ENCODE measurements around the gene NCKAP5L.
"Not testable (repeated sequence)": the region's sequence is repeated elsewhere in the genome, so short reads cannot be mapped to it uniquely, and the experiment has no call there.

Gene NCKAP5L

GRCh38 chr12:49868449-49868848 is 40.2 kb upstream of the NCKAP5L start:
- no peaks in the 10 kb centered on the region for H3K9me3 Mint-ChIP-seq
- H3K36me3 Mint-ChIP-seq, result no peaks in the 10 kb centered on the region
- no peak for ATAC-seq
- H3K27ac Mint-ChIP-seq, result no peak overlapping the region
- H3K4me3 Mint-ChIP-seq, result no peak overlapping the region
- H3K4me1 Mint-ChIP-seq, result peaks cover 5% of the 10 kb centered on the region
- no peak for DNase-seq (ENCODE audit: low spot score in 2 of 2)

- peaks cover 5% of the 10 kb centered on the region for H3K4me1 Mint-ChIP-seq
- no peaks in the 10 kb centered on the region for H3K9me3 Mint-ChIP-seq
- no peak for ATAC-seq
- no peak for DNase-seq (ENCODE audit: low spot score in 2 of 2)
- H3K36me3 Mint-ChIP-seq, result no peaks in the 10 kb centered on the region
- no peak overlapping the region for H3K4me3 Mint-ChIP-seq
- H3K27ac Mint-ChIP-seq, result no peak overlapping the region
These were observed 39.5 kb upstream of the NCKAP5L start for GRCh38 chr12:49867570-49868341.

- Mint-ChIP-seq H3K9me3 (no peaks in the 10 kb centered on the region), H3K4me1 (peaks cover 5% of the 10 kb centered on the region), H3K27ac (no peak overlapping the region), H3K36me3 (no peaks in the 10 kb centered on the region), H3K4me3 (no peak overlapping the region)
- ATAC-seq (peak; percentile 74), DNase-seq (ENCODE audit: low spot score in 2 of 2) (peak; percentile 74 to 90)
These were observed 38.8 kb upstream of the NCKAP5L start for GRCh38 chr12:49866859-49867569.

- DNase-seq (ENCODE audit: low spot score in 2 of 2) (no peak), ATAC-seq (no peak)
- no peak overlapping the region for H3K27ac Mint-ChIP-seq
- H3K36me3 Mint-ChIP-seq, result no peaks in the 10 kb centered on the region
- peaks cover 5% of the 10 kb centered on the region for H3K4me1 Mint-ChIP-seq
- H3K9me3 Mint-ChIP-seq, result no peaks in the 10 kb centered on the region
- H3K4me3 Mint-ChIP-seq, result no peak overlapping the region
These were observed 37.5 kb upstream of the NCKAP5L start for GRCh38 chr12:49865782-49866135.

GRCh38 chr12:49865109-49865781 is 37.0 kb upstream of the NCKAP5L start:
- H3K27ac Mint-ChIP-seq, result no peak overlapping the region
- ATAC-seq, result no peak
- DNase-seq (ENCODE audit: low spot score in 2 of 2), result no peak
- no peaks in the 10 kb centered on the region for H3K9me3 Mint-ChIP-seq
- H3K36me3 Mint-ChIP-seq, result no peaks in the 10 kb centered on the region
- H3K4me3 Mint-ChIP-seq, result no peak overlapping the region
- H3K4me1 Mint-ChIP-seq, result peaks cover 5% of the 10 kb centered on the region

GRCh38 chr12:49864798-49865090 is 36.5 kb upstream of the NCKAP5L start:
- Mint-ChIP-seq H3K4me3 (no peak overlapping the region), H3K36me3 (no peaks in the 10 kb centered on the region), H3K27ac (no peak overlapping the region), H3K4me1 (peaks cover 5% of the 10 kb centered on the region), H3K9me3 (no peaks in the 10 kb centered on the region)
- ATAC-seq (no peak), DNase-seq (ENCODE audit: low spot score in 2 of 2) (no peak)

GRCh38 chr12:49863946-49864797 is 36.0 kb upstream of the NCKAP5L start:
- H3K4me3 Mint-ChIP-seq, result no peak overlapping the region
- H3K27ac Mint-ChIP-seq, result no peak overlapping the region
- no peaks in the 10 kb centered on the region for H3K36me3 Mint-ChIP-seq
- peaks cover 5% of the 10 kb centered on the region for H3K4me1 Mint-ChIP-seq
- no peaks in the 10 kb centered on the region for H3K9me3 Mint-ChIP-seq
- ATAC-seq, result no peak
- no peak for DNase-seq (ENCODE audit: low spot score in 2 of 2)

GRCh38 chr12:49860921-49861320 is 32.7 kb upstream of the NCKAP5L start:
- not testable (repeated sequence) for H3K4me3 Mint-ChIP-seq; H3K4me1 Mint-ChIP-seq; DNase-seq (ENCODE audit: low spot score in 2 of 2); ATAC-seq; H3K36me3 Mint-ChIP-seq; H3K27ac Mint-ChIP-seq; H3K9me3 Mint-ChIP-seq

- not testable (repeated sequence) for H3K4me1 Mint-ChIP-seq; H3K4me3 Mint-ChIP-seq; H3K9me3 Mint-ChIP-seq; H3K36me3 Mint-ChIP-seq; ATAC-seq; DNase-seq (ENCODE audit: low spot score in 2 of 2); H3K27ac Mint-ChIP-seq
These were observed 27.7 kb upstream of the NCKAP5L start for GRCh38 chr12:49855890-49856289.

- no peak for ATAC-seq
- no peaks in the 10 kb centered on the region for H3K4me1 Mint-ChIP-seq
- H3K4me3 Mint-ChIP-seq, result no peak overlapping the region
- H3K27ac Mint-ChIP-seq, result no peak overlapping the region
- H3K9me3 Mint-ChIP-seq, result no peaks in the 10 kb centered on the region
- no peaks in the 10 kb centered on the region for H3K36me3 Mint-ChIP-seq
- DNase-seq (ENCODE audit: low spot score in 2 of 2), result no peak
These were observed 26.8 kb upstream of the NCKAP5L start for GRCh38 chr12:49854976-49855375.

GRCh38 chr12:49853671-49854070 is 25.5 kb upstream of the NCKAP5L start:
- ATAC-seq (no peak), DNase-seq (ENCODE audit: low spot score in 2 of 2) (no peak)
- H3K9me3 Mint-ChIP-seq, result no peaks in the 10 kb centered on the region
- H3K36me3 Mint-ChIP-seq, result no peaks in the 10 kb centered on the region
- no peak overlapping the region for H3K27ac Mint-ChIP-seq
- no peak overlapping the region for H3K4me3 Mint-ChIP-seq
- no peaks in the 10 kb centered on the region for H3K4me1 Mint-ChIP-seq

- no peak overlapping the region for H3K27ac Mint-ChIP-seq
- no peaks in the 10 kb centered on the region for H3K9me3 Mint-ChIP-seq
- H3K4me3 Mint-ChIP-seq, result no peak overlapping the region
- DNase-seq (ENCODE audit: low spot score in 2 of 2) (no peak), ATAC-seq (no peak)
- H3K36me3 Mint-ChIP-seq, result peaks cover 10% of the 10 kb centered on the region
- H3K4me1 Mint-ChIP-seq, result peaks cover 22% of the 10 kb centered on the region
These were observed 18.9 kb upstream of the NCKAP5L start for GRCh38 chr12:49847161-49847560.

GRCh38 chr12:49846032-49846431 is 17.8 kb upstream of the NCKAP5L start:
- DNase-seq (ENCODE audit: low spot score in 2 of 2) (no peak), ATAC-seq (no peak)
- Mint-ChIP-seq H3K9me3 (no peaks in the 10 kb centered on the region), H3K4me1 (peaks cover 32% of the 10 kb centered on the region), H3K27ac (no peak overlapping the region), H3K36me3 (peaks cover 13% of the 10 kb centered on the region), H3K4me3 (no peak overlapping the region)

- Mint-ChIP-seq H3K4me3 (peak overlapping the region; percentile 91), H3K9me3 (no peaks in the 10 kb centered on the region), H3K36me3 (peaks cover 13% of the 10 kb centered on the region), H3K27ac (peak overlapping the region; percentile 95), H3K4me1 (peaks cover 38% of the 10 kb centered on the region)
- ATAC-seq, result no peak
- DNase-seq (ENCODE audit: low spot score in 2 of 2), result no peak
These were observed 15.7 kb upstream of the NCKAP5L start for GRCh38 chr12:49843876-49844437.

GRCh38 chr12:49843411-49843810 is 15.2 kb upstream of the NCKAP5L start:
- Mint-ChIP-seq H3K4me1 (peaks cover 40% of the 10 kb centered on the region), H3K4me3 (peak overlapping the region; percentile 91), H3K27ac (peak overlapping the region; percentile 95), H3K9me3 (no peaks in the 10 kb centered on the region), H3K36me3 (peaks cover 13% of the 10 kb centered on the region)
- no peak for ATAC-seq
- no peak for DNase-seq (ENCODE audit: low spot score in 2 of 2)
